HG03520 (cell line): ENCODE measurements around the gene ADAM23.

ENCODE experiments used
- ATAC-seq: cut with Tn5 transposase; IDR thresholded peaks from one replicate; pipeline ENCODE4 v1.9.1; 2021; ENCODE audit warnings: mild to moderate bottlenecking, moderate library complexity; ENCODE audit not compliant: unreplicated experiment

Gene ADAM23

DNA sequence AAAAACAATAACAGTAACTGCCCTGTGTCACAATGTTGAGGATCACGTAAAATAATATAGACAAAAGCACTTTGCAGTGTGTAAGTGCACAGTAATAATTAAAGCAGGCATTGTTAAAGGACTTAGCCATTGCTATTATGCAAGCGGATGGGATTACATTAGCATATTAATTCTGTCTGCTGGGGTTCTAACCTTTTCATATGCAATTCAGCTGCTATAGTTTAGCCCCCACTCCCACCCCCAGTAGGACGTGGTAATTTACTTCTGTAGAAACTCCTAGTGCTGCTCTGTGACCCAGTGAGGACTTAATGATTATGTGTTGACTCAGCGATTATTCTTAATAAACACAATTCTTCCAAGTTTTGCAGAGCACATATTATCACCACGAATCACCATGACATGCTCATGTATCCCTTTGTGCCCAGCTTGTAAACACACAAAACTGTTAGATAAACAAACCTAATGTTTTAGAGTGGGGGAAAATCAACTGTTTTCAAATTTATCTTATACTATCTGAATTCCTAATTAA, 5.1 kb upstream of the ADAM23 start:
- ATAC-seq, result no peak

DNA sequence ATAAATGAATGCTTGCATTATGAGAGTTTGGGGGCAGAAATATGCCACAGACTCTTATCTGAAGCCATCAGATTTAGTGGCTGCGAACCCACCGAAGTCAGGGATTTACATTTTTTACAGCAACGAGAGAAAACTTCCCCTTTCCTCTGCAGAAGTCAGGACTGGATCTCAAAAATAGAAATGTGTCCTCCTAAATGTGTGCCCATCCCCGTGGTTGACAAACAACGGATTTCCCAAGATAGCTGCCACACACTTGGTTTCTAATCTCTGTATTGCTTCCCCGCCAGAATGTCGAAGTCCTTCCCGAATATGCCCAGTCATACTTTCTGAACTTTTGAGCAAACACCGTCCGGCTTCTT, 879 bp upstream of the ADAM23 start:
- no peak for ATAC-seq

- ATAC-seq, result peak; percentile 55
These were observed 599 bp downstream of the ADAM23 start for GRCh38 chr2:206443735-206444527.

DNA sequence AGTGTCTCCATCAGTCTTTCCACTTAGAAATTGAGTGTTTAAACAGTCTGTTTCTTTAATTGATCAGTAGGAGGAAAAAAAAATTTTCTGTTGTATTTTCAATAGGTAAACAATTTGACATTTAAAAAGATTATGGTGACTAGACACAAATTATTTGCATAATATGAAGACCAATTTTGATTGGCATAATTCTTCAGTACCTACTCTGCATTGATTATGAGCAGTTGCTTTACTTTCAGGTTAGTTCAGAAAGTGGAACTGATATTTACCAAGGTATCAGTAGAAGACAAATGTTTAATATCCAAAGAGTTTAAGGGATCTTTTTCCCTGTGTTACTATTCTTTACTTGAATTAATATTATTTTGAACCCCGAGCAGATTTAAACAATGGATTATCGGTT, 2.6 kb downstream of the ADAM23 start:
- ATAC-seq, result no peak

DNA sequence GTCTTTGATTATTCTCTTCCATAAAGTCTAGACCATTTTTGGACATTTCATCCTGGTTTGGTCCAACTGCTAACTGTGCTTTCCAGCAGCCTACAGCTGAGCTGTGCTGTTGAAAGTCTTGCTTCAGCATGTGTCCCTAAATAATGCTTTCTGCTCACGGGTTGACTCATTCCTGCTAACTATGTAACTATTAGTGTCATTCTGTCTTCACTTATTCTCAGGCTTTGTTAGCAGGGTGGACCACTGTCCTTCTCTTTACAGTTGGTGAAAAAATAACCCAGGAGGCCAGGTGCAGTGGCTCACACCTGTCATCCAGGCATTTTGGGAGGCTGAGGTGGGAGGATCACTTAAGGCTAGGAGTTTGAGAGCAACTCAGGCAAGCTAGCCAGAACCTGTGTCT, 8.9 kb downstream of the ADAM23 start:
- ATAC-seq, result peak; percentile 60

DNA sequence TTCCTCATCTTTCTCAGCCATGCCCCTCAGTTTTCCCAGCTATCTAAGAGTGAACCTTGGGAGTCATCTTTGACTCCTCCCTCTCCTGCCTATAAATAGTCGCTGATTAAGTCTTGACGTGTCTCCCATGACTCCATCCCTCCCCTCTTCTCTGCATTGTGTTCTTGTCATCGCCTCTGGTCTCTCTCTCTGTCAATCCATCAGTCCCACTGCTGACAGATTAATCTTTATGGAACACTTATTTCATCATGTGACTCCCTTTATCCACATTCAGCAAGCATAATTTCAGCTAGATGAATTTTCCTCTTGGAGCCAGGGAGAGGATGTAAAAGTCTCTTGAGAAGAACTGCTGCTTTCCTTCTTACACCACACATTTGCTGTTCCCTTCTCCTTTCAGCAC, 9.4 kb downstream of the ADAM23 start:
- ATAC-seq, result no peak

GRCh38 chr2:206456078-206456754, 12.9 kb downstream of the ADAM23 start:
- ATAC-seq, result no peak

- ATAC-seq, result peak; percentile 81
These were observed 13.9 kb downstream of the ADAM23 start for GRCh38 chr2:206457188-206457634.

DNA sequence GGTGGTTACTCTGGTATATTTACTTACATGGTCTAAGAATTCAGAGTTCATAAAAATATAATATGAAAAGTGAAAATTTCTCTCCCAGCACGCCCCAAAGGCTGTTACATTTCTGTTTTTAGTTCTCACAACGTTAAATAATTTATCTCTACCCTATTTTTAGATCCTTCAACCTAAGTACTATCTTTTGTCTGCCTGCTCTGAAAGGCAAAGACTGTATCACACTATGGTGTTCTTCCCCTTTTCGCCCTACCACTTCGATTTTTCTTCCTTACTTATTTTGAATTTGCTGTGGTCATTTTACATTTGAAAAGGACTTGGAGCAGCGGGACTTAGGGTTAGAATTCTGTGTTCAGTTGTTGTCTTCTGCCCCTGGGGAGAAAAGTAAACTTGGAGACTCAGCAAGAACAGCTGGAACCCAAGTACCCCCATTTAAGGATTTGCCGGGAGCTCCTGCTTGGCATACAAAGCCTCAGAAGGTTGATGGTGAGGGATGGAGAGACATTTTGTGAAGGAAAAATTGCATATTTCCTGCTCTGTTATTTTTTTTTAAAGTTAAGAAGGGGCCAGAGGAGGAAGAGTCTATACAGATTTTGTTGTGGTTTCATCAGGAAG, 19.0 kb downstream of the ADAM23 start:
- no peak for ATAC-seq

- ATAC-seq, result no peak
These were observed 20.4 kb downstream of the ADAM23 start for GRCh38 chr2:206463685-206464084.

DNA sequence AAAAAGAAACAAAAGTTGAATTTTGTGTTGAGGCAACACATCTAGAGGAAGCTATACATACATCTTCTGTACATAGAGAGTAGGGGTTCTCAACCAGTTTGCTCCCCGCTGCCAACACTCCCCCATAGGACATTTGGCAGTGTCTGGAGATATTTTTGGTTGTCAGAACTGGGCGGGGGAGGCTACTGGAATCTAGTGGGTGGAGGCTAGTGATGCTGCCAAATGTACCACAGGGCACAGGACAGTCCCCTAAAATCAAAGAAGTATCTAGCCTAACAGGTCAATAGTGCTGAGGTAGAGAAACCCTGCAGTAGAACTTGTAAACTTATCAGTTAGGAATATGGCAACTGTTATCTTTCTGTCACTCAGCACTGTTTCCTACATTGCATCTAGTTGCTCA, 21.3 kb downstream of the ADAM23 start:
- ATAC-seq, result no peak

- ATAC-seq, result no peak
These were observed 28.3 kb downstream of the ADAM23 start for GRCh38 chr2:206471524-206472062.

GRCh38 chr2:206472094-206472493, 28.8 kb downstream of the ADAM23 start:
- ATAC-seq, result no peak

- no peak for ATAC-seq
These were observed 30.8 kb downstream of the ADAM23 start for GRCh38 chr2:206474099-206474498.

DNA sequence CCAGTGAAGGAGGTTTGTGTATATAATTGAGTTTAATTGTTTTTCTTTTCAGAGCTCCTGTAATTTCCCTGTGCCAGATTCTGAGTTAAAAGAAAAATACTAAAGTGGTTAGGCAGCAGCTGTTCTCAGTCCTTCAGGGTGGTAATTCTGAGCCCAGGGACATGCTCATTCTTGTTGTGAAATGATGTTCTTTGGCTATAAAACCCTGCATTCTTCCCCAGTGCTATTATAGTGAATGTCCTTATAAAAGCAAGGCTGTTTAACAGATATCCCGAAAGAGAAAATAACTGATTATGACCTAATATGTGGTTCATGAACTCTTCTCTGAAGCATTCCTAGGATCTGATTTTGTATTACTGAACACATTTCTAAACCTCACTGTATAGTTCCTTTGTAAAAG, 34.0 kb downstream of the ADAM23 start:
- ATAC-seq, result no peak

- ATAC-seq, result no peak
These were observed 35.0 kb downstream of the ADAM23 start for GRCh38 chr2:206478340-206478739.

DNA sequence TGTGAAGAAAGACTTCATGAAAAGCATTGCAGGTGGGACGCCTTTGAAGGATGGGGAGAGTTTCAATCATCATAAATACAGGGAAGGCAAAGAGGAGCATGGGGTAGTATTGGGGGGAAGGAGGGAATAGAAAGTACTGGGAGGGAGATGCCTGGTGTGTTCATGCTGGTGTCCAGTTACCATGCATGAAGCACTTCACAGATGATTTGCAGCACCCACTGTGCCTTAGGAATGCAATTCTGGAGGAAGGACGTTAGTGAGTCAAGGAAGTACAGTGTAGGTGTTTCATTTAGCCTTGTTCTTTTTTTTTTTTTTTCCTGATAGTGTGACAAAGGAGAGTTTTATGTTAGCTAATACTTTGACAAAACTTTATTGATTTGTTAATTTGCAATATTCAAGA, 36.8 kb downstream of the ADAM23 start:
- ATAC-seq, result no peak

DNA sequence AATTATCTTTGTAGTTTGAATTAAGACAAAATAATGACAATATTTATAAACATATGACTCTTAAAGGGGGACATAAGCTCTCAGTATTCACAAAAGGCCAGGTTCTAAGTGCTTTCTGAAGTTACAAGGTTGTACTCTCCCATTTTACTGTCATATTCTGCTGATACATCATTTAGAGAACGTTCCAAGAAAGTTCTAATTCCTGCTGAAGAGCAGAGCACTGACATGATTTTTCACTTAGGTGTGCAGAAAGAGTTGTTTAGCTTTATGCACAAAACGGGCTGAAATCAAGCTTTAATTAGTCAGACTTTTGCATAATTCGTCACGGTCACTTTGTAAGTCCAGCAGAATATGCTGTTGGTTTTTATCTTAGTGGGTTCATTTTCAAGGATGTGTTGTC, 37.3 kb downstream of the ADAM23 start:
- ATAC-seq, result no peak

- ATAC-seq, result no peak
These were observed 37.7 kb downstream of the ADAM23 start for GRCh38 chr2:206481056-206481455.

DNA sequence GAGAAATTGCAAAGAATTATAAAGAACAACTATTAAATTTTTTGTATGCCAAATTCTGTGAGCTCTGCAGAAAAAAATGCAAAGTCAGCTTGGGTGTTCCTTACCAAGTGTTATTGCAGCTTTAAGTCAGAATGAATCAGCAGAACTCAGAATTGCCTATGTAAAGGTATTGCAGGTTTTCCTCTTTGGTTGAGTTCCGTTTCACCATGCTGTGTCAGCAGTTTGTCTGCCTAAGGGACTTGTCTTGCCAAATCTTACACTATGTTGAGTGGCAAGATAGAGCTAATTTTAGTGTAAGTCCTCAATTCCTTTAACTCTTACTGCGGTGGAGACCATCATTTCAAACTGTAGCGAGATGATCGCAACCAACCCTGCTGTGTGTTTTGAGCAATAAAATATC, 38.8 kb downstream of the ADAM23 start:
- no peak for ATAC-seq

- no peak for ATAC-seq
These were observed 39.3 kb downstream of the ADAM23 start for GRCh38 chr2:206482633-206483032.

- ATAC-seq, result no peak
These were observed 44.7 kb downstream of the ADAM23 start for GRCh38 chr2:206488053-206488452.
